Measurements from ENCODE around the gene SPTBN1.

DNA sequence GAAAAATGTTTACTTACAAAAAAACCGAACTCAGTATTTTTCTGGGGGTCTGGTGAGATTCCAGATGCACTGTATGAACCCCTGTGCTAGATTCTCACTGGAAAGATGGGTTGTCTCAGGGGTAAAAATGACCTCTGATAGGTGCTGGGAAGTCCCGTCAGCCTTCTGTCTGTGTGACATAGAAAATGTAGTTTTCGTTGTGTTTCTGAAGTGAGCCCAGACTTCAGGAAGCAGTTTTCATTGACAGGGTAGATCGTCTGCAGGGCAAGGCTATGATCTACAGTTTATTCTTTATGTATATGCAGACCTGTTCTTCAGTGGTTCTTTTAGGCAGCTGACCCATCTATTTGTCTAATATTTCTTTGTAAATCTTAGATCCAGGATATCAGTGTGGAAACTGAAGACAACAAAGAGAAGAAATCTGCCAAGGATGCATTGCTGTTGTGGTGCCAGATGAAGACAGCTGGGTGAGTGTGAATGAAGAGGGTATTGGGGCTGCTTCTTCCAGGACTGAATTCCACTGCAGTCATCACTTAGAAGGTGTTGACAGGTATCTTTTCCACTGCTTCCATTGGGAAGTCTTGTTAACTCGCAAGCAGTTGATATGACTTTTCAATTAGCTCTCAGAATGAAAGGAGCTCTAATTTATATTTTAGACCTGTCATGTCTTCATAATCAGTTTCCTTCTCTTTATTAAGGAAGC, 159.9 kb downstream of the SPTBN1 start:
- TF ChIP-seq, protein P1, sequence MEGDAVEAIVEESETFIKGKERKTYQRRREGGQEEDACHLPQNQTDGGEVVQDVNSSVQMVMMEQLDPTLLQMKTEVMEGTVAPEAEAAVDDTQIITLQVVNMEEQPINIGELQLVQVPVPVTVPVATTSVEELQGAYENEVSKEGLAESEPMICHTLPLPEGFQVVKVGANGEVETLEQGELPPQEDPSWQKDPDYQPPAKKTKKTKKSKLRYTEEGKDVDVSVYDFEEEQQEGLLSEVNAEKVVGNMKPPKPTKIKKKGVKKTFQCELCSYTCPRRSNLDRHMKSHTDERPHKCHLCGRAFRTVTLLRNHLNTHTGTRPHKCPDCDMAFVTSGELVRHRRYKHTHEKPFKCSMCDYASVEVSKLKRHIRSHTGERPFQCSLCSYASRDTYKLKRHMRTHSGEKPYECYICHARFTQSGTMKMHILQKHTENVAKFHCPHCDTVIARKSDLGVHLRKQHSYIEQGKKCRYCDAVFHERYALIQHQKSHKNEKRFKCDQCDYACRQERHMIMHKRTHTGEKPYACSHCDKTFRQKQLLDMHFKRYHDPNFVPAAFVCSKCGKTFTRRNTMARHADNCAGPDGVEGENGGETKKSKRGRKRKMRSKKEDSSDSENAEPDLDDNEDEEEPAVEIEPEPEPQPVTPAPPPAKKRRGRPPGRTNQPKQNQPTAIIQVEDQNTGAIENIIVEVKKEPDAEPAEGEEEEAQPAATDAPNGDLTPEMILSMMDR (IDR thresholded peaks at IDR 0.05): no peak
- TF ChIP-seq POLR2A (IDR thresholded peaks at IDR 0.05) (no peak), EP300 (IDR thresholded peaks at IDR 0.05) (no peak)

Measured in ovary (tissue), 3 donors.